ENCODE measurements around the gene MBTPS2.
"Not testable (repeated sequence)": the region's sequence is repeated elsewhere in the genome, so short reads cannot be mapped to it uniquely, and the experiment has no call there.

The MBTPS2 gene

GRCh38 chrX:21865436-21865835, 26.0 kb downstream of the MBTPS2 start:
- Histone ChIP-seq H3K9me3 (ENCODE audit: control insufficient read depth, insufficient read depth, low read length) (no peaks in the 10 kb centered on the region), H3K4me3 (ENCODE audit: low read depth, low read length) (no peak overlapping the region), H3K36me3 (ENCODE audit: control insufficient read depth, insufficient read depth, low read length) (no peaks in the 10 kb centered on the region), H3K9ac (ENCODE audit: low read depth, low read length) (no peak overlapping the region), H3K27me3 (ENCODE audit: control insufficient read depth, insufficient read depth, low read length) (no peaks in the 10 kb centered on the region), H3K4me1 (ENCODE audit: control insufficient read depth, insufficient read depth, low read length) (peaks cover 2% of the 10 kb centered on the region)

- Histone ChIP-seq H3K4me1 (ENCODE audit: control insufficient read depth, insufficient read depth, low read length) (no peaks in the 10 kb centered on the region), H3K36me3 (ENCODE audit: control insufficient read depth, insufficient read depth, low read length) (no peaks in the 10 kb centered on the region), H3K27me3 (ENCODE audit: control insufficient read depth, insufficient read depth, low read length) (no peaks in the 10 kb centered on the region), H3K9me3 (ENCODE audit: control insufficient read depth, insufficient read depth, low read length) (no peaks in the 10 kb centered on the region), H3K4me3 (ENCODE audit: low read depth, low read length) (no peak overlapping the region), H3K9ac (ENCODE audit: low read depth, low read length) (no peak overlapping the region)
Measured at GRCh38 chrX:21870494-21870893, 31.1 kb downstream of the MBTPS2 start.

- H3K4me1 ChIP-seq (ENCODE audit: control insufficient read depth, insufficient read depth, low read length), result no peaks in the 10 kb centered on the region
- H3K36me3 ChIP-seq (ENCODE audit: control insufficient read depth, insufficient read depth, low read length), result no peaks in the 10 kb centered on the region
- H3K9ac ChIP-seq (ENCODE audit: low read depth, low read length), result no peak overlapping the region
- no peaks in the 10 kb centered on the region for H3K27me3 ChIP-seq (ENCODE audit: control insufficient read depth, insufficient read depth, low read length)
- H3K4me3 ChIP-seq (ENCODE audit: low read depth, low read length), result no peak overlapping the region
- no peaks in the 10 kb centered on the region for H3K9me3 ChIP-seq (ENCODE audit: control insufficient read depth, insufficient read depth, low read length)
Measured at GRCh38 chrX:21873063-21873775, 33.8 kb downstream of the MBTPS2 start.

- not testable (repeated sequence) for H3K4me1 ChIP-seq (ENCODE audit: control insufficient read depth, insufficient read depth, low read length); H3K4me3 ChIP-seq (ENCODE audit: low read depth, low read length); H3K9me3 ChIP-seq (ENCODE audit: control insufficient read depth, insufficient read depth, low read length); H3K27me3 ChIP-seq (ENCODE audit: control insufficient read depth, insufficient read depth, low read length); H3K36me3 ChIP-seq (ENCODE audit: control insufficient read depth, insufficient read depth, low read length); H3K9ac ChIP-seq (ENCODE audit: low read depth, low read length)
Measured at GRCh38 chrX:21874182-21874581, 34.8 kb downstream of the MBTPS2 start.

- H3K36me3 ChIP-seq (ENCODE audit: control insufficient read depth, insufficient read depth, low read length), result no peaks in the 10 kb centered on the region
- no peak overlapping the region for H3K9ac ChIP-seq (ENCODE audit: low read depth, low read length)
- H3K9me3 ChIP-seq (ENCODE audit: control insufficient read depth, insufficient read depth, low read length), result no peaks in the 10 kb centered on the region
- no peaks in the 10 kb centered on the region for H3K4me1 ChIP-seq (ENCODE audit: control insufficient read depth, insufficient read depth, low read length)
- H3K27me3 ChIP-seq (ENCODE audit: control insufficient read depth, insufficient read depth, low read length), result no peaks in the 10 kb centered on the region
- no peak overlapping the region for H3K4me3 ChIP-seq (ENCODE audit: low read depth, low read length)
Measured at GRCh38 chrX:21875013-21875412, 35.6 kb downstream of the MBTPS2 start.

- Histone ChIP-seq H3K9ac (ENCODE audit: low read depth, low read length) (no peak overlapping the region), H3K4me3 (ENCODE audit: low read depth, low read length) (no peak overlapping the region), H3K27me3 (ENCODE audit: control insufficient read depth, insufficient read depth, low read length) (no peaks in the 10 kb centered on the region), H3K36me3 (ENCODE audit: control insufficient read depth, insufficient read depth, low read length) (no peaks in the 10 kb centered on the region), H3K9me3 (ENCODE audit: control insufficient read depth, insufficient read depth, low read length) (no peaks in the 10 kb centered on the region), H3K4me1 (ENCODE audit: control insufficient read depth, insufficient read depth, low read length) (no peaks in the 10 kb centered on the region)
Measured at GRCh38 chrX:21881881-21882574, 42.6 kb downstream of the MBTPS2 start.

- no peaks in the 10 kb centered on the region for H3K36me3 ChIP-seq (ENCODE audit: control insufficient read depth, insufficient read depth, low read length)
- H3K27me3 ChIP-seq (ENCODE audit: control insufficient read depth, insufficient read depth, low read length), result no peaks in the 10 kb centered on the region
- H3K9ac ChIP-seq (ENCODE audit: low read depth, low read length), result no peak overlapping the region
- no peaks in the 10 kb centered on the region for H3K9me3 ChIP-seq (ENCODE audit: control insufficient read depth, insufficient read depth, low read length)
- no peaks in the 10 kb centered on the region for H3K4me1 ChIP-seq (ENCODE audit: control insufficient read depth, insufficient read depth, low read length)
- H3K4me3 ChIP-seq (ENCODE audit: low read depth, low read length), result no peak overlapping the region
Measured at GRCh38 chrX:21883258-21883657, 43.8 kb downstream of the MBTPS2 start.

GRCh38 chrX:21885568-21885967, 46.2 kb downstream of the MBTPS2 start:
- no peaks in the 10 kb centered on the region for H3K36me3 ChIP-seq (ENCODE audit: control insufficient read depth, insufficient read depth, low read length)
- H3K4me3 ChIP-seq (ENCODE audit: low read depth, low read length), result no peak overlapping the region
- no peak overlapping the region for H3K9ac ChIP-seq (ENCODE audit: low read depth, low read length)
- H3K4me1 ChIP-seq (ENCODE audit: control insufficient read depth, insufficient read depth, low read length), result no peaks in the 10 kb centered on the region
- no peaks in the 10 kb centered on the region for H3K9me3 ChIP-seq (ENCODE audit: control insufficient read depth, insufficient read depth, low read length)
- H3K27me3 ChIP-seq (ENCODE audit: control insufficient read depth, insufficient read depth, low read length), result no peaks in the 10 kb centered on the region

- H3K4me3 ChIP-seq (ENCODE audit: low read depth, low read length), result peak overlapping the region; percentile 11
- H3K4me1 ChIP-seq (ENCODE audit: control insufficient read depth, insufficient read depth, low read length), result peaks cover 19% of the 10 kb centered on the region
- H3K9ac ChIP-seq (ENCODE audit: low read depth, low read length), result no peak overlapping the region
Measured at GRCh38 chrX:21905313-21905712, 65.9 kb downstream of the MBTPS2 start.

GRCh38 chrX:21905953-21906352, 66.5 kb downstream of the MBTPS2 start:
- no peak overlapping the region for H3K9ac ChIP-seq (ENCODE audit: low read depth, low read length)
- H3K9me3 ChIP-seq (ENCODE audit: control insufficient read depth, insufficient read depth, low read length), result no peaks in the 10 kb centered on the region
- no peaks in the 10 kb centered on the region for H3K27me3 ChIP-seq (ENCODE audit: control insufficient read depth, insufficient read depth, low read length)
- peaks cover 19% of the 10 kb centered on the region for H3K4me1 ChIP-seq (ENCODE audit: control insufficient read depth, insufficient read depth, low read length)
- no peak overlapping the region for H3K4me3 ChIP-seq (ENCODE audit: low read depth, low read length)
- H3K36me3 ChIP-seq (ENCODE audit: control insufficient read depth, insufficient read depth, low read length), result no peaks in the 10 kb centered on the region

More at GRCh38 chrX:21905313-21905712, 65.9 kb downstream of the MBTPS2 start:
- Histone ChIP-seq H3K27me3 (ENCODE audit: control insufficient read depth, insufficient read depth, low read length) (no peaks in the 10 kb centered on the region), H3K36me3 (ENCODE audit: control insufficient read depth, insufficient read depth, low read length) (no peaks in the 10 kb centered on the region), H3K9me3 (ENCODE audit: control insufficient read depth, insufficient read depth, low read length) (no peaks in the 10 kb centered on the region)

GRCh38 chrX:21907260-21907659, 67.8 kb downstream of the MBTPS2 start:
- Histone ChIP-seq H3K4me1 (ENCODE audit: control insufficient read depth, insufficient read depth, low read length) (peaks cover 19% of the 10 kb centered on the region), H3K9me3 (ENCODE audit: control insufficient read depth, insufficient read depth, low read length) (no peaks in the 10 kb centered on the region), H3K4me3 (ENCODE audit: low read depth, low read length) (no peak overlapping the region), H3K36me3 (ENCODE audit: control insufficient read depth, insufficient read depth, low read length) (no peaks in the 10 kb centered on the region), H3K27me3 (ENCODE audit: control insufficient read depth, insufficient read depth, low read length) (no peaks in the 10 kb centered on the region), H3K9ac (ENCODE audit: low read depth, low read length) (no peak overlapping the region)

GRCh38 chrX:21911481-21911880, 72.1 kb downstream of the MBTPS2 start:
- H3K4me3 ChIP-seq (ENCODE audit: low read depth, low read length), result no peak overlapping the region
- no peaks in the 10 kb centered on the region for H3K36me3 ChIP-seq (ENCODE audit: control insufficient read depth, insufficient read depth, low read length)
- H3K9ac ChIP-seq (ENCODE audit: low read depth, low read length), result no peak overlapping the region
- H3K9me3 ChIP-seq (ENCODE audit: control insufficient read depth, insufficient read depth, low read length), result no peaks in the 10 kb centered on the region
- no peaks in the 10 kb centered on the region for H3K27me3 ChIP-seq (ENCODE audit: control insufficient read depth, insufficient read depth, low read length)
- peaks cover 3% of the 10 kb centered on the region for H3K4me1 ChIP-seq (ENCODE audit: control insufficient read depth, insufficient read depth, low read length)

Data from iPS-15b (cell line).